Choroid plexus epithelial cell (primary cell): ENCODE data around the gene AGRN.
"Not testable (repeated sequence)": the region's sequence is repeated elsewhere in the genome, so short reads cannot be mapped to it uniquely, and the experiment has no call there.

ENCODE experiments used
- DNase-seq: peaks from one replicate; pipeline ENCODE4 v3.0.0-alpha.2; 2010; ENCODE audit warnings: low read depth
- H3K4me3 ChIP-seq: 2 replicates; pipeline ENCODE4 v1.5.1; 2011; ENCODE audit warnings: low read depth, mild to moderate bottlenecking, control low read depth, low read length, moderate library complexity
- TF ChIP-seq, protein P1 (sequence below): conservative IDR thresholded peaks from 2 replicates; pipeline ENCODE4 v1.5.1; 2011; ENCODE audit warnings: low read depth, mild to moderate bottlenecking, control low read depth, inconsistent platforms, low read length, moderate library complexity

Gene AGRN

DNA sequence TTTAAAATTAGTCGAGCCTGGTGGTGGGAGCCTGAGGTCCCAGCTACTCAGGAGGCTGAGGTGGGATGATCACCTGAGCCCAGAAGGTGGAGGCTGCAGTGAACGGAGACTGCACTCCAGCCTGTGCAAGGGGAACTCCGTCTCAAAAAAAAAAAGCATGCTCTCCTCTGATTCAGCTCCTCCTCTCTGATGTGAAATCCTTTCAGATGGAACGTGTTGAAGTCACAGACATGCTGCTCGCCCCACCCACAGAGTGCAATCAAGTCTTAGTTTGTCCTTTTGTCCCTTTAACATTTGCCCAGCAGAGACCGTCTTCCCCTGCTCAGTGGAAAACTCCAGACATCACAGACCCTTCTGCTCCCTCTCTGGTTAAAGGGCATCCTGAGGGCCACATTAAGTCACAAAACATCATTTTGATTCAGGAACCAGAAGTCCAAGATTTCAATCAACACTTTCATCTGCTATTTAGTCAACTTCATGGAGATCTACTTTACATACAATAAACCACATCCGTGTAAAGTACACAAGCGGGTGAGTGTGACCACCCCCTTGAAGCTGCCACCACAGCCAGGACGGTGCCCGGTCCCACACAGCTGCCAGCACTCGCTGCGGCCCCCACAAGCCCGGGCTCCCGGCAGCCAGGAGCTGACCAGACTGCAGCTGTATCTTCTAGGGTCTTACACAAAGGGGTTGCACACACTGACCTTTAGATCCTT is 73.1 kb downstream of the AGRN start:
- no peak overlapping the region for H3K4me3 ChIP-seq
- DNase-seq, result no peak
- TF ChIP-seq, protein P1, sequence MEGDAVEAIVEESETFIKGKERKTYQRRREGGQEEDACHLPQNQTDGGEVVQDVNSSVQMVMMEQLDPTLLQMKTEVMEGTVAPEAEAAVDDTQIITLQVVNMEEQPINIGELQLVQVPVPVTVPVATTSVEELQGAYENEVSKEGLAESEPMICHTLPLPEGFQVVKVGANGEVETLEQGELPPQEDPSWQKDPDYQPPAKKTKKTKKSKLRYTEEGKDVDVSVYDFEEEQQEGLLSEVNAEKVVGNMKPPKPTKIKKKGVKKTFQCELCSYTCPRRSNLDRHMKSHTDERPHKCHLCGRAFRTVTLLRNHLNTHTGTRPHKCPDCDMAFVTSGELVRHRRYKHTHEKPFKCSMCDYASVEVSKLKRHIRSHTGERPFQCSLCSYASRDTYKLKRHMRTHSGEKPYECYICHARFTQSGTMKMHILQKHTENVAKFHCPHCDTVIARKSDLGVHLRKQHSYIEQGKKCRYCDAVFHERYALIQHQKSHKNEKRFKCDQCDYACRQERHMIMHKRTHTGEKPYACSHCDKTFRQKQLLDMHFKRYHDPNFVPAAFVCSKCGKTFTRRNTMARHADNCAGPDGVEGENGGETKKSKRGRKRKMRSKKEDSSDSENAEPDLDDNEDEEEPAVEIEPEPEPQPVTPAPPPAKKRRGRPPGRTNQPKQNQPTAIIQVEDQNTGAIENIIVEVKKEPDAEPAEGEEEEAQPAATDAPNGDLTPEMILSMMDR, result no peak

DNA sequence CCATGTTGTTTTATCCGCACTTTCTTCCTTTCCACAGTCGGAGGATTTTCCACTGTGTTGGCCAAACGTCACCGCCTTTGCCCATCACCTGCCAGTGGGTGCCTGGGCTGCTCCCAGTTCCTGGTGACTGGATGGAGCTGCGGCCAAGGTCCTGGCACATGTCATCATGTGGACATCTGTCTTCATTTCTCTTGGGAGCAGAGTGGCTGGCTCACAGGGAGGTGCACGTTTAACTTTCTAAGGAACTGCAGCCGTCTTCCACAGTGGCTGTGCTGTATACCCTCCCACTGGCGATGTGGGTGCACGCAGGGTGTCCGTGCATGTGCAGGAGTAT is 73.7 kb downstream of the AGRN start:
- no peak overlapping the region for H3K4me3 ChIP-seq
- DNase-seq, result no peak
- TF ChIP-seq, protein P1, result no peak

DNA sequence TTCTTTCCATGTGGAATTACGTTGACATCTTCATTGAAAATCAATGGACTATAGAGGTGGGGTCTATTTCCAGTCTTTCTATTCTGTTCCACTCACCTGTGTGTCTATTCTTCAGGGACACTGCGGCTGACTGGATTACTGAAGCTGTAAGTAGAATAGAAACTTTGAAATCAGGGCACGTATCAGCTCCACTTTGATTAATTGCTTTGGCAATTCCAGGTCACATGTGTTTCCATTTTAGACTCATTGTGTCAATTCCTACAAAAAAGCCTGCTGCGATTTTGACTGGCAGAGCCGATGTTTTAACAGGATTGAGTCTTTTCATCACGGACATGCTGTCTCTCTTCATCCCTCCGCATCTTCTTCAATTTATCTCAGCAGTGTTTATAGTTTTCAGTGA is 75.1 kb downstream of the AGRN start:
- TF ChIP-seq, protein P1, result no peak
- no peak for DNase-seq
- H3K4me3 ChIP-seq, result no peak overlapping the region

DNA sequence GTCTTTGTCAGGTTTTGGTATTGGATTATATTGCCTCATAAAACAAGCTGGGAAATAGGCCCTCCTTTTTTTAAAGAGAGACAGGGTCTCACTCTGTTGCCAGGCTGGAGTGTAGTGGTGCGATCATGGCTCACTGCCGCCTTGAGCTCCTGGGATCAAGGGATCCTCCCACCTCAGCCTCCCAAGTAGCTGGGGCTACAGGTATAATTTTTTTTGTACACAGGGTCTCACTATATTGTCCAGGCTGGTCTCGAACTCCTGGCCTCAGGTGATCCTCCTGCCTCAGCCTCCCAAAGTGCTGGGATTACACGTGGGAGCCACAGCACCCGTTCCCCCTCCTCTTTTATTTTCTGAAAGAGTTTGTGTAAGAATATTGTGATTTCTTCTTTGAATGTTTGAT is 76.2 kb downstream of the AGRN start:
- H3K4me3 ChIP-seq, DNase-seq: not testable (repeated sequence)

DNA sequence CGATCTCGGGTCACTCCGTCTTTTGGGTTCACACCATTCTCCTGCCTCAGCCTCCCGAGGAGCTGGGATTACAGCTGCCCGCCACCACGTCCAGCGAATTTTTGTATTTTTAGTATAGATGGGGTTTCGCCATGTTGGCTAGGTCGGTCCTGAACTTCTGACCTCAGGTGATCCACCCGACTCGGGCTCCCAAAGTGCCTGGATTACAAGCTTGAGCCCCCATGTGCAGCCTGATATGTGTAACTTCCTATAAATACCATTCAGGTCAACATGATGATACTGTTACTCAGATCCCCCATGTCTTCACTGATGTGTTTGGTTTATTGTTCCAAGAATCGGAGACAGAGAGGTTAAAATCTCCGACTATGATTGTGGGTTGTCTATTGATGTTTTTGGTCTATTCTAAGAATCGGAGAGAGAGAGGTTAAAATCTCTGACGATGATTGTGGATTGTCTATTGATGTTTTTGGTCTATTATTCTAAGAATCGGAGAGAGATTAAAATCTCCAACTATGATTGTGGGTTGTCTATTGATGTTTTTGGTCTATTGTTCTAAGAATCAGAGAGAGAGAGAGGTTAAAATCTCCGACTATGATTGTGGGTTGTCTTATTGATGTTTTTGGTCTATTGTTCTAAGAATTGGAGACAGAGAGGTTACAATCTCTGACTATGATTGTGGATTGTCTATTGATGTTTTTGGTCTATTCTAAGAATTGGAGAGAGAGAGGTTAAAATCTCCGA is 78.9 kb downstream of the AGRN start:
- TF ChIP-seq, protein P1, result no peak

DNA sequence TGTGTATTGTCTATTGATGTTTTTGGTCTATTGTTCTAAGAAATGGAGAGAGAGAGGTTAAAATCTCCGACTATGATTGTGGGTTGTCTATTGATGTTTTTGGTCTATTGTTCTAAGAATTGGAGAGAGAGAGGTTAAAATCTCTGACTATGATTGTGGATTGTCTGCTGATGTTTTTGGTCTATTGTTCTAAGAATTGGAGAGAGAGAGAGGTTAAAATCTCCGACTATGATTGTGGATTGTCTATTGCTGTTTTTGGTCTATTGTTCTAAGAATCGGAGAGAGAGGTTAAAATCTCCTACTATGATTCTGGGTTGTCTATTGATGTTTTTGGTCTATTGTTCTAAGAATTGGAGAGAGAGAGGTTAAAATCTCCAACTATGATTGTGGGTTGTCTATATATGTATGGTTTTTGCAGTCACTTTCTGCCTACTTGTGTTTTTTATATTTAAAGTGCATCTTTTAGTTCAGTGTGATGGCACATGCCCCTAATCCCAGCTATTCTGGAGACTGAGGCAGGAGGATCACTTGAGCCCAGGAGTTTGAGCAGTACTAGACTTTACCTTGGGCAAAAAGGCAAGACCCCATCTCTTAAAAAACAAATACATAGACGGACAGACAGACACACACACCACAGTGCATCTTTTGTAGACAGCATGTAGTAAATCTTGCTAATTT is 79.7 kb downstream of the AGRN start:
- TF ChIP-seq, protein P1, result no peak
- DNase-seq, result no peak
- no peak overlapping the region for H3K4me3 ChIP-seq

More for the DNA sequence above, 78.9 kb downstream of the AGRN start:
- DNase-seq, result no peak
- H3K4me3 ChIP-seq, result no peak overlapping the region

DNA sequence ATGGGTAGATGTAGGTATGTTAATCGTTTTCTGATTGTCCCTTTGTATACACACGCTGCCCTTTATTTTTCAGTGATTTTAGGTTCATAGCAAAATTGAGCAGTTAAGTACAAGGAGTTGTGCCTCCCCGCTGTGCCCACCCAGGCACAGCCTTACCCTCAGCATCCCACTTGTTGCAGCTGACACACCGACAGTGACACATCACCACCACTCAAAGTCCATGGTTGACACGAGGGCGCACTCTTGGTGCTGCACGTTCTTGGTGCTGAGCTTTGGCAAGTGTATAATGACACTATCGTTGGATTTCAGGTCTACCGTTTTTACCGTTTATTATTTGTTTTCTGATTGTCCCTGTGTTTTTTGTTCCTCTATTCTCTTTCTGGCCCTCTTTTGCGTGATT is 80.4 kb downstream of the AGRN start:
- TF ChIP-seq, protein P1, result no peak
- DNase-seq, result no peak
- no peak overlapping the region for H3K4me3 ChIP-seq
